HUES48 (cell line): Measurements from ENCODE around the gene SMTNL1.
"Not testable (repeated sequence)": the region's sequence is repeated elsewhere in the genome, so short reads cannot be mapped to it uniquely, and the experiment has no call there.

Experiments
- H3K27ac ChIP-seq: one replicate; pipeline ENCODE4 v1.7.0; 2013; ENCODE audit warnings: low read depth, low read length, inconsistent platforms
- H3K27me3 ChIP-seq: 2 replicates; pipeline ENCODE4 v1.6.1; 2013; ENCODE audit warnings: mild to moderate bottlenecking, low read length; ENCODE audit not compliant: control insufficient read depth, insufficient read depth
- H3K36me3 ChIP-seq: 2 replicates; pipeline ENCODE4 v1.6.1; 2013; ENCODE audit warnings: low read length; ENCODE audit not compliant: control insufficient read depth, insufficient read depth
- H3K4me1 ChIP-seq: 2 replicates; pipeline ENCODE4 v1.6.1; 2013; ENCODE audit warnings: mild to moderate bottlenecking, low read length; ENCODE audit not compliant: control insufficient read depth, insufficient read depth
- H3K4me3 ChIP-seq: 2 replicates; pipeline ENCODE4 v1.5.1; 2013; ENCODE audit warnings: mild to moderate bottlenecking, low read depth, low read length
- H3K9ac ChIP-seq: 2 replicates; pipeline ENCODE4 v1.6.1; 2013; ENCODE audit warnings: mild to moderate bottlenecking, low read depth, low read length, moderate library complexity
- H3K9me3 ChIP-seq: 2 replicates; pipeline ENCODE4 v1.6.1; 2013; ENCODE audit warnings: low read length; ENCODE audit not compliant: control insufficient read depth, insufficient read depth

Gene SMTNL1

GRCh38 chr11:57527056-57527631 lies 10.3 kb upstream of the SMTNL1 start:
- Histone ChIP-seq H3K9me3 (no peaks in the 10 kb centered on the region), H3K27ac (no peak overlapping the region), H3K9ac (no peak overlapping the region), H3K36me3 (peaks cover 18% of the 10 kb centered on the region), H3K4me1 (peaks cover 18% of the 10 kb centered on the region), H3K4me3 (no peak overlapping the region), H3K27me3 (no peaks in the 10 kb centered on the region)

GRCh38 chr11:57529012-57529411 lies 8.4 kb upstream of the SMTNL1 start:
- Histone ChIP-seq H3K36me3 (peaks cover 18% of the 10 kb centered on the region), H3K4me3 (no peak overlapping the region), H3K9ac (no peak overlapping the region), H3K9me3 (no peaks in the 10 kb centered on the region), H3K27ac (no peak overlapping the region), H3K4me1 (peaks cover 18% of the 10 kb centered on the region), H3K27me3 (no peaks in the 10 kb centered on the region)

DNA sequence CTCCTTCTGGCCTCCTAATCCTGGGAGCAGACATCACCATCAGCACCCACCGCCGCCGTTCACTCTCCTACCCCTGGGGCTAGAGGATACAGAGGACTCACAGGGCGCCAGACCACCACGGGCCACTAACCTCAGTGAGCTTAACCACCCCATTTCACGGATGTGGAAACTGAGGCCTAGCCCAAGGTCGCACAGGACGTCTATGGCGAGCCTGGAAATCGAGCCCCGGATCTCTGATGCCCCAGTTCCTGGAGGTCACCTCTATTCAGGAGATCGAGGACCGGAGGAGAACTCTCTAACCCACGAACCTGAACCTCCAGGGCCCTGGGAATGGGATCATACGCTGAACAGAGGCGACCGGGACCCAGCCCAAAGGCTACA lies 7.2 kb upstream of the SMTNL1 start:
- Histone ChIP-seq H3K4me3 (peak overlapping the region; percentile 96), H3K9me3 (no peaks in the 10 kb centered on the region), H3K27ac (peak overlapping the region; percentile 71), H3K4me1 (peaks cover 18% of the 10 kb centered on the region), H3K36me3 (peaks cover 18% of the 10 kb centered on the region), H3K27me3 (no peaks in the 10 kb centered on the region), H3K9ac (peak overlapping the region; percentile 85)

DNA sequence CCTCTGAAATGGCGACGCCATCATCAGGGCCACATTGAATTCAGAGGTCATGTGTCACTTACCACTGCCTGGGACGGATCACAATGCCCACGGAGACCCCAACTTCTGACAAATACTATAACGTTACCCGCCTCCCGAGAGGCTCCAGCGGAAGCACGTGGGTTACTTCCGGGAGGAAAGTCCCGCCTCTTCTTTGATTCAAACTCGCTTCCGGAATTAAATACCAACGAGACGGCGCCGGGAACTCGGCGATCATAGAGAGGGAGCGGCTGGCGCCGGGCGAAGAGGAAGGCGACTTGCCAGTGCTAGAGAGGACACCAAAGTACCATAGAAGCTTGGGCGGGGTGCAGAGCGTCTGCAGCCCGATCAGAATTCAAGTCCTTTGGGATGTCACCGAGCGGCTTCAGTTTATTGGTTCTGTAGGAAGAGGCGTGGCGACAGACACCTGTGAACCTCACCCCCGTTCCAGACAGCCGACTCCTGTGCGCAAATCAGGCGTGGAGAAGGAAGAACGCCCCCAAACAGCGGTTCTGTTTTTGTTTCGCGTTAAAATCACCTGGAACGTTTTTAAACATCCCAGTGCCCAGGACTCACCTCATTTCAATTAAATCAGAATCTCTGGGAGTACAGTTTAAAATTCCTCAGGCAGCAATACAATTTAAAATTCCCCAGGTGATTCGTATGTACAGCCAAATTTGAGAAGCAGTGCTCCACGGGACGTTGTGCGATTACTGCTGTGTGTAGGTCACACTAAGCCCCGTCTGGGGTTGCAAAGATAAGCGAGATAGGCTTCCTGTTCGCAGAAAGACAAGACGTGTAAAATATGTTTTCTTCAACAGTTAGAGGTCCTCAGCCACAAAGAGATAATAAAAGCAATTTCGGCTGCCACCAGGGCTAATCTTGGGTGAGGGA lies 6.5 kb upstream of the SMTNL1 start, which contains the start of gene TIMM10:
TSS of gene TIMM10 (minus strand) at position 159 of the 912 bp plus-strand sequence. CDS start 565 bp downstream, outside the sequence.
- H3K4me3 ChIP-seq: peak within 1 kb of the TSS; percentile 96
- H3K4me1 ChIP-seq: peaks cover 18% of the 10 kb centered on the region
- no peaks in the 10 kb centered on the region for H3K27me3 ChIP-seq
- no peaks in the 10 kb centered on the region for H3K9me3 ChIP-seq
- peaks cover 18% of the 10 kb centered on the region for H3K36me3 ChIP-seq
- H3K27ac ChIP-seq: peak within 1 kb of the TSS; percentile 74
- peak within 1 kb of the TSS; percentile 85 for H3K9ac ChIP-seq

GRCh38 chr11:57534449-57534848 lies 2.9 kb upstream of the SMTNL1 start:
- H3K9me3 ChIP-seq, H3K9ac ChIP-seq, H3K4me3 ChIP-seq, H3K27ac ChIP-seq, H3K36me3 ChIP-seq, H3K27me3 ChIP-seq: not testable (repeated sequence)
- H3K4me1 ChIP-seq: peaks cover 15% of the 10 kb centered on the region

GRCh38 chr11:57539342-57539741 lies 1.9 kb downstream of the SMTNL1 start:
- no peaks in the 10 kb centered on the region for H3K36me3 ChIP-seq
- H3K9ac ChIP-seq: no peak overlapping the region
- H3K4me1 ChIP-seq: peaks cover 17% of the 10 kb centered on the region
- no peak overlapping the region for H3K27ac ChIP-seq
- H3K27me3 ChIP-seq: no peaks in the 10 kb centered on the region
- no peak overlapping the region for H3K4me3 ChIP-seq
- no peaks in the 10 kb centered on the region for H3K9me3 ChIP-seq

DNA sequence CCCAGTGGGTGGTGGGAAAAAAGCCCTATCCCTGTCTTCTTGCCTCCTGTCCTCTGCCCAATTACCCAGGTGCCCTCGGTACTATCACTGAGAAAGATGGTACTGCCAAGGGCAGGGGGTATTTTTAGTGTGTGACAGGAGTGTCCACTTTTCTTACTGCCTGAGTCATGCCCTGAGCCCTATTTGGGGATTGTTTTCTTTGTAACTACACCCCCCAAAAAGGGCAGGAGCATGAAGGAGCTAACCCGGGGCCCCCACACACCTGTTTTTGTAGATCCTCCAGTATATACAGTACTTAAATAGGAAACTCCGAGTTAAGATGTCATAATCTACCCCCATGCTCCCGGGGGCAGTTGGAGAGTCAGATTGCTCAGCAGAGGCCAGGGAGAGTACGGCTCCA lies 3.8 kb downstream of the SMTNL1 start:
- peaks cover 17% of the 10 kb centered on the region for H3K4me1 ChIP-seq
- no peak overlapping the region for H3K9ac ChIP-seq
- H3K27me3 ChIP-seq: no peaks in the 10 kb centered on the region
- H3K36me3 ChIP-seq: no peaks in the 10 kb centered on the region
- no peaks in the 10 kb centered on the region for H3K9me3 ChIP-seq
- H3K4me3 ChIP-seq: no peak overlapping the region
- no peak overlapping the region for H3K27ac ChIP-seq

GRCh38 chr11:57542582-57542981 lies 5.2 kb downstream of the SMTNL1 start:
- no peak overlapping the region for H3K4me3 ChIP-seq
- no peaks in the 10 kb centered on the region for H3K36me3 ChIP-seq
- no peak overlapping the region for H3K27ac ChIP-seq
- peaks cover 11% of the 10 kb centered on the region for H3K4me1 ChIP-seq
- H3K9me3 ChIP-seq: no peaks in the 10 kb centered on the region
- H3K9ac ChIP-seq: no peak overlapping the region
- no peaks in the 10 kb centered on the region for H3K27me3 ChIP-seq

DNA sequence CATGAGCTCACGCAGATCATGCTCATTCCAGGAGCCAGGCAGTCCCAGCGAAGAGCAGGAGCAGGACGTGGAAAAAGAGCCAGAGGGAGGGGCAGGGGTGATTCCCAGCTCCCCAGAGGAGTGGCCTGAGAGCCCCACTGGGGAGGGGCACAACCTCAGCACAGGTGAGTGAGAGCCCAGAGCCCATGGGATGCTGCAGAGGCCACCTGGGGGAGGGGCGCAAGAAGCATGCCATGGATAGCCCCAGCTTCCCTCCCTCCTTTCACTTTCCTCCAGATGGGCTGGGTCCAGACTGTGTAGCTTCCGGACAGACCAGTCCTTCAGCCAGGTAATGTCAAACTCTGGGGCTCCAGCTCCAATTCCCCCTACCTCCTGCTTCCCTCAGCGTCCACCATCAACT lies 6.2 kb downstream of the SMTNL1 start:
- peaks cover 11% of the 10 kb centered on the region for H3K4me1 ChIP-seq
- no peak overlapping the region for H3K4me3 ChIP-seq
- H3K9ac ChIP-seq: no peak overlapping the region
- H3K9me3 ChIP-seq: no peaks in the 10 kb centered on the region
- no peak overlapping the region for H3K27ac ChIP-seq
- H3K36me3 ChIP-seq: no peaks in the 10 kb centered on the region
- H3K27me3 ChIP-seq: no peaks in the 10 kb centered on the region

- H3K9me3 ChIP-seq: no peaks in the 10 kb centered on the region
- H3K27me3 ChIP-seq: no peaks in the 10 kb centered on the region
- H3K9ac ChIP-seq: no peak overlapping the region
- no peak overlapping the region for H3K27ac ChIP-seq
- peaks cover 11% of the 10 kb centered on the region for H3K4me1 ChIP-seq
- peaks cover 4% of the 10 kb centered on the region for H3K36me3 ChIP-seq
- H3K4me3 ChIP-seq: no peak overlapping the region
These were observed 7.2 kb downstream of the SMTNL1 start for GRCh38 chr11:57544566-57544965.

DNA sequence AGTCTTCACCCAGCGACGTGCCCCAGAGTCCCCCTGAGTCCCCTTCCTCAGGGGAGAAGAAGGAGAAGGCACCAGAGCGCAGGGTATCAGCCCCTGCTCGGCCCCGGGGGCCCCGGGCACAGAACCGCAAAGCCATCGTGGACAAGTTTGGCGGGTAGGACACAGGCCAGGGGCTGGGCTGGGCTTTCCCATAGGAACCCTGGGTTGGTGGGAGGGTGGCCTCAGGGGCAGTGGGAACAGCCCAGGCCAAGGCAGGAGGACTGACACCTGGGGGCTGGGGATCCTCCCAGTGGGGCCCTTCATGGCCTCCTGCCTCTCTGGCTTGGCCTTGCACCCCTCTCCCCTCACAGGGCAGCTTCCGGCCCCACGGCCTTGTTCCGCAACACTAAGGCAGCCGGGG lies 8.5 kb downstream of the SMTNL1 start:
- peaks cover 17% of the 10 kb centered on the region for H3K36me3 ChIP-seq
- H3K27ac ChIP-seq: no peak overlapping the region
- H3K4me3 ChIP-seq: no peak overlapping the region
- H3K9ac ChIP-seq: no peak overlapping the region
- peaks cover 11% of the 10 kb centered on the region for H3K4me1 ChIP-seq
- no peaks in the 10 kb centered on the region for H3K9me3 ChIP-seq
- no peaks in the 10 kb centered on the region for H3K27me3 ChIP-seq
